NT2/D1 (cell line): ENCODE results near the gene SGCA.

Experiments used
- DNase-seq: peaks from one replicate; pipeline ENCODE4 v3.0.0-alpha.2; 2011; ENCODE audit warnings: low read depth, low spot score
- H3K27me3 ChIP-seq: 2 replicates; pipeline ENCODE4 v1.6.0; 2011; ENCODE audit warnings: mild to moderate bottlenecking; ENCODE audit not compliant: insufficient read length, insufficient read depth
- H3K36me3 ChIP-seq: 2 replicates; pipeline ENCODE4 v1.6.1; 2011; ENCODE audit warnings: mild to moderate bottlenecking, low read length, mixed read lengths; ENCODE audit not compliant: insufficient read depth, insufficient read length
- H3K4me1 ChIP-seq: 2 replicates; pipeline ENCODE4 v1.5.1; 2011; ENCODE audit not compliant: insufficient read depth, insufficient read length
- H3K4me3 ChIP-seq: 2 replicates; pipeline ENCODE4 v1.5.1; 2011; ENCODE audit warnings: low read depth; ENCODE audit not compliant: insufficient read length
- H3K9ac ChIP-seq: 2 replicates; pipeline ENCODE4 v1.6.0; 2011; ENCODE audit warnings: low read depth; ENCODE audit not compliant: insufficient read length
- H3K9me3 ChIP-seq: 2 replicates; pipeline ENCODE4 v1.5.1; 2011; ENCODE audit warnings: mild to moderate bottlenecking, low read length; ENCODE audit not compliant: insufficient read depth
- SUZ12 ChIP-seq: IDR thresholded peaks from 2 replicates; pipeline ENCODE4 v1.6.1; 2011; ENCODE audit not compliant: insufficient read length, insufficient read depth; ENCODE audit errors: extremely low read depth
- YY1 ChIP-seq: IDR thresholded peaks from 2 replicates; pipeline ENCODE4 v1.6.1; 2011; ENCODE audit not compliant: insufficient read length, insufficient read depth
- ZNF274 ChIP-seq: IDR thresholded peaks from 2 replicates; pipeline ENCODE4 v1.6.1; 2011; ENCODE audit warnings: mild to moderate bottlenecking, low read depth, low read length

Gene SGCA

DNA sequence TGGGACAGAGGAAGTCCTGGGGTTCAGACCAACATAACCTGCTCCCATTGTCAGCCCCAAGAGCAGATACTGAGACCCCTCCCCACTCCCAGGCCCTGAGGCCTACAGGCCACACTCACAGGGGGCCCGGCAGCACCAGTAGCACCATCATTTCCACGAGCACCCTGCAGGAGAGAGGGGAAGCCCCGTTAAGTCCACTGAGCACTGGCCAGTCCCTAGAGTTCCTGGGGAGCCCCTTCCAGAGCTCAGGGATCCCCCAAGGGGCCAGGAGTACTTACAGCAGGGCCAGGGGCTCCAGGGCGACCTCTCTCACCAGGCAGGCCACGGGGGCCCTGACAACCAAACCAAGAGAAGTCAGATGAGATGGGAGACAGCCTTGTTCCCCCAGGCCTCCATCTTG lies 30.2 kb downstream of the SGCA start:
- Histone ChIP-seq H3K4me3 (no peak overlapping the region), H3K36me3 (peaks cover 82% of the 10 kb centered on the region), H3K9ac (no peak overlapping the region), H3K4me1 (peaks cover 2% of the 10 kb centered on the region), H3K9me3 (no peaks in the 10 kb centered on the region), H3K27me3 (peaks cover 3% of the 10 kb centered on the region)
- no peak for TF ChIP-seq SUZ12
- TF ChIP-seq YY1: no peak
- DNase-seq: no peak

GRCh38 chr17:50196826-50197225 lies 31.0 kb downstream of the SGCA start:
- no peak for DNase-seq
- no peaks in the 10 kb centered on the region for H3K9me3 ChIP-seq
- peaks cover 2% of the 10 kb centered on the region for H3K4me1 ChIP-seq
- no peak overlapping the region for H3K9ac ChIP-seq
- H3K27me3 ChIP-seq: peaks cover 11% of the 10 kb centered on the region
- TF ChIP-seq ZNF274: no peak
- no peak for TF ChIP-seq YY1
- no peak for TF ChIP-seq SUZ12
- H3K36me3 ChIP-seq: peaks cover 74% of the 10 kb centered on the region
- H3K4me3 ChIP-seq: no peak overlapping the region

DNA sequence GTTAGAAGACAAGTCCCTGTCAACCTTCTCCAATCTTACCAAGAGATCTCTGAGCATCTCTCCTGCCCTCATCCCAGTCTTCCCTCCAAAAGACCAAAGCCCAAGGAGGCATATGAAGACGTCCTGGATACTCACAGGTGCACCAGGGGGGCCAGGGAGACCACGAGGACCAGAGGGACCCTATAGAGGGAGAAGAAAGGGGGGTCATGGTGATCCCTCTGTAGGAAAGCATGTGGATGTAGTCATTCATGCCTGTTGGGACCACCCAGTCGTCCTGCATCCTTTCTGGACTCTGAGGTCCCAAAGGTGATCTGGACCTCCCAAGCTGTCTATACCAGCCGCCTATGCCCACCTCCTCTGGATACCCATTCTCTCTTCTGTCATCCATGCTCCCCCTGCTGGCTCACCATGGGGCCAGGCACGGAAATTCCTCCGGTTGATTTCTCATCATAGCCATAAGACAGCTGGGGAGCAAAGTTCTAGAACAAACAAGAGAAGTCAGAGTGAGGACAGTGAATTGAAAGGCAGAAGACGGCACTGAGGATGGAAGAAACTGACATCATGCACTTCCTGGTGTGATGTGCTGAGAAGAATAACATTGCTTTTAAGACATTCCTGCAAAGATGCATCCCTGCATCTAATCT lies 32.3 kb downstream of the SGCA start:
- Histone ChIP-seq H3K9ac (no peak overlapping the region), H3K4me1 (peaks cover 2% of the 10 kb centered on the region), H3K4me3 (no peak overlapping the region), H3K9me3 (no peaks in the 10 kb centered on the region), H3K36me3 (peaks cover 60% of the 10 kb centered on the region), H3K27me3 (peaks cover 23% of the 10 kb centered on the region)
- TF ChIP-seq ZNF274 (no peak), SUZ12 (no peak), YY1 (no peak)
- DNase-seq: no peak

DNA sequence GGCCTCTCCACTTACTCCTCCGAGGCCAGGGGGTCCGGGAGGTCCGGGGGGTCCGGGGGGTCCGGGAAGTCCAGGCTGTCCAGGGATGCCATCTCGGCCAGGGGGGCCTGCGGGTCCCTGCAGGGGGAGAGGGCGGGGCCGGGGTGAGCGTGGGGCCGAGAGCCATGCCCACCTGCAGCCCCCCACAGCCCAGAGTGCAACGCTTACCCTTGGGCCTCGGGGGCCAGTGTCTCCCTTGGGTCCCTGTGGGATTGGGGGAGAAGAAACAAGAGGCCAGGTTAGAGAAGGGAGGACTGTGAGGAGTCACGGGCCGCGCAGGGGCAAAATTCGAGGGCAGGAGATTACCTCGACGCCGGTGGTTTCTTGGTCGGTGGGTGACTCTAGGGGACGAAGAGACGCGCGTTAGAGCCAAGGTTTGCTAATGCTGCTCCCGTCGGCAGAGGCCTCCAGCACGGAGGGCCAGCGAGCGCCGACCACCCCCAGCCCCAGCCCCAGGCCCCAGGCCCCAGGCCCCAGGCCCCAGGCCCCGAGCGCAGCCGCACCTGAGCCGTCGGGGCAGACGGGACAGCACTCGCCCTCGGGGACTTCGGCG lies 33.5 kb downstream of the SGCA start:
- Histone ChIP-seq H3K4me3 (peak overlapping the region; percentile 47), H3K4me1 (peaks cover 11% of the 10 kb centered on the region), H3K36me3 (peaks cover 50% of the 10 kb centered on the region), H3K27me3 (peaks cover 25% of the 10 kb centered on the region), H3K9me3 (no peaks in the 10 kb centered on the region), H3K9ac (peak overlapping the region; percentile 73)
- TF ChIP-seq ZNF274: no peak
- TF ChIP-seq YY1: no peak
- no peak for TF ChIP-seq SUZ12
- no peak for DNase-seq

DNA sequence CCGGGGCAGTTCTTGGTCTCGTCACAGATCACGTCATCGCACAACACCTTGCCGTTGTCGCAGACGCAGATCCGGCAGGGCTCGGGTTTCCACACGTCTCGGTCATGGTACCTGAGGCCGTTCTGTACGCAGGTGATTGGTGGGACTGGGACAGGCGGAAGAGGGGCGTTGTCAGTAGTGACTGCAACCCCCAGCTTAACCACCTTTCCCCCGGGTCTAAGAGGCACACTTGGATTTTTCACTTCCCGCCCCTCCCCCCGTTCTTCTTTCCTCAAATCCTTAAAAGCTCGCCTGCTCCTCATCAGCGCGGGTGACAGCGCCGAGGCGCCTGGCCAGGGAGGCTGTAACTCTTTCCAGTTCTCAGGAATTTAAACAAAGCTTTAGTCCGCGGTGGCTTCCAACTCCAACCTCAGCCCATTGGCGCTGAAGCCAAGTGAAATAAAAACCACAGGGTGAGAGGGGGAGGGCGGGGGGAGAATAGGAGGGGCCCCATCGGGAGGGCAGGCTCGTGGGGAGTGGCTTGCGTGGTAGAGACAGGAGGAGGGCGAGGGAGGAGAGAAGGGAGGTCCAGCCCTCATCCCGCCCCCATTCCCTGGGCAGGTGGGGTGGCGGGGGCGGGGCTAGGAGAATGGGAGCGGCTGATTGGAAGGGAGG lies 34.1 kb downstream of the SGCA start:
- H3K4me1 ChIP-seq: peaks cover 11% of the 10 kb centered on the region
- H3K9ac ChIP-seq: peak overlapping the region; percentile 52
- H3K36me3 ChIP-seq: peaks cover 44% of the 10 kb centered on the region
- DNase-seq: no peak
- H3K4me3 ChIP-seq: peak overlapping the region; percentile 47
- H3K27me3 ChIP-seq: peaks cover 28% of the 10 kb centered on the region
- H3K9me3 ChIP-seq: no peaks in the 10 kb centered on the region
- TF ChIP-seq ZNF274 (no peak), SUZ12 (no peak), YY1 (no peak)

DNA sequence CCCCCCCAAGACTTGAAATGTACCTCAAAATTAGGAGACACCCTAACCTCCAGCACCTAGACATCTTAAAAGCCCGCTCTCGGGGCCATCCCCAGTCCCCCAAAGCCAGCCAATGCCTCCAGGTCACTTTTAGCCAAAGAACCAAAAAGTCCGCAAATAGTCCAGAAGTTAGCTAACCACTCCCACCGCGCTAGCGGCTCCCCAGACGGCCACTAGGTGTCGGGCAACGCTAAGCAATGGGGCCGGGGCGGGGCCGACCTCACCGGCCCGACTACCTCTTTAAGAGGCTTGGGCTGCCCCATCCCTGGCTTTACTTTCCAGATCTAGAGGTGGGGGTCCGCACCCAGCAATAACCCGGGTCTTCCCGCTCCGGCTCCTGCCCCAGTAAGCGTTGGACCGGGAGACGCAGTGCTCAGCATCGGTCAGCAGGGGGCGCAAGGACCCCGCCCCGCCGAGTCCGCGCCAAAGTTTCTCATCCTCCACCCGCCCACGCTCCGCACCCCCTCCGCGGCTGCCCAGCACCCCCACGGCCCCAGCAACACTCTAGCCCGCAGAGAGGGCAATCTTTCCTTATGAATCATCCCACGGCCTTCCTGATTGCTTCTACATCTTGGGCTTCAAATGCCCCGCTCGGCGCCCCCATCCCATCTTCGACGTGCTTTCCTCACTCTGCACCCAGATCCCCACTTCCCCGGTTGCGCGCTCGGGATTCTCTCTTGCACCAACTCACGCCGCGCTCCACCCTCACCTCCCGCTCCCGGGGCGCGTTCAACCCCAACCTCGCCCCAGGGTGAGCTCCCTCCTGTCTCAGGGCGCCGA lies 34.9 kb downstream of the SGCA start:
- DNase-seq: peak; percentile 78
- Histone ChIP-seq H3K9ac (peak overlapping the region; percentile 79), H3K4me1 (peaks cover 14% of the 10 kb centered on the region), H3K36me3 (peaks cover 37% of the 10 kb centered on the region), H3K4me3 (peak overlapping the region; percentile 42), H3K9me3 (no peaks in the 10 kb centered on the region), H3K27me3 (peaks cover 28% of the 10 kb centered on the region)
- TF ChIP-seq ZNF274: no peak
